Breast epithelium (tissue), 3 donors: ENCODE results near the gene BRD8.

Source experiments
- POLR2A ChIP-seq: fragments of 450-650 bp; IDR thresholded peaks from one replicate; pipeline ENCODE4 v1.6.1; 2016; ENCODE audit warnings: antibody characterized with exemption, mild to moderate bottlenecking, moderate library complexity
- TF ChIP-seq, protein P1 (sequence below), 3 donors: fragments of 450-650 bp; IDR thresholded peaks; one replicate each; pipeline ENCODE4 v1.5.1; 2016 to 2017; ENCODE audit warnings: antibody characterized with exemption in 3 of 3, mild to moderate bottlenecking in 3 of 3, moderate library complexity in 3 of 3

DNA sequence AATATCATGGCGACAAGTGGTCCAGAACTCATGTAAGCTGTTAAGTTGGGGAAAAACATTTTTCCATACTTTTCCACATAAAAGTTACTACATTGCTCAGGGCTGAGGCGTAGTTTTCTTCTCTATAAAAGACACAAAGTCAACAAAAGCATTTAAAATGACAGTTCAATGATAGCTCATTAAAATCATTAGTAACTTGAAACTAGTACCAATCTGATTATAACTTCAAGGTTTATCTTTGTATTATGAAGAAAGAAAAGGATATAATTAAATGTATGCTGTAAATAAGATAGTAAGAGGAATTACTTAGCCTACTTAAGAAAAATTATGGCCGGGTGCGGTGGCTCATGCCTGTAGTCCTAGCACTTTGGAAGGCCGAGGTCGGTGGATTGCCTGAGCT is 49.1 kb downstream of the BRD8 start:
- TF ChIP-seq POLR2A = no peak
- TF ChIP-seq, protein P1, sequence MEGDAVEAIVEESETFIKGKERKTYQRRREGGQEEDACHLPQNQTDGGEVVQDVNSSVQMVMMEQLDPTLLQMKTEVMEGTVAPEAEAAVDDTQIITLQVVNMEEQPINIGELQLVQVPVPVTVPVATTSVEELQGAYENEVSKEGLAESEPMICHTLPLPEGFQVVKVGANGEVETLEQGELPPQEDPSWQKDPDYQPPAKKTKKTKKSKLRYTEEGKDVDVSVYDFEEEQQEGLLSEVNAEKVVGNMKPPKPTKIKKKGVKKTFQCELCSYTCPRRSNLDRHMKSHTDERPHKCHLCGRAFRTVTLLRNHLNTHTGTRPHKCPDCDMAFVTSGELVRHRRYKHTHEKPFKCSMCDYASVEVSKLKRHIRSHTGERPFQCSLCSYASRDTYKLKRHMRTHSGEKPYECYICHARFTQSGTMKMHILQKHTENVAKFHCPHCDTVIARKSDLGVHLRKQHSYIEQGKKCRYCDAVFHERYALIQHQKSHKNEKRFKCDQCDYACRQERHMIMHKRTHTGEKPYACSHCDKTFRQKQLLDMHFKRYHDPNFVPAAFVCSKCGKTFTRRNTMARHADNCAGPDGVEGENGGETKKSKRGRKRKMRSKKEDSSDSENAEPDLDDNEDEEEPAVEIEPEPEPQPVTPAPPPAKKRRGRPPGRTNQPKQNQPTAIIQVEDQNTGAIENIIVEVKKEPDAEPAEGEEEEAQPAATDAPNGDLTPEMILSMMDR (IDR thresholded peaks at IDR 0.05) = no peak
